GM23338 (cell line): Measurements from ENCODE around the gene PTP4A2. TPM values are rescaled to one million over a fixed set of nuclear protein-coding genes. Genes with fewer than 3 reads are reported as not detected.

Source experiments
- ATAC-seq: fragments of 200-7000 bp; cut with Tn5 transposase; 3 replicates; pipeline ENCODE4 v1.9.1; 2020
- DNase-seq: peaks from one replicate; pipeline ENCODE4 v3.0.0-alpha.2; 2015; ENCODE audit warnings: low spot score
- H2AFZ ChIP-seq: fragments of 200-600 bp; sonication (generic); 2 replicates; pipeline ENCODE4 v1.8.0; 2016; ENCODE audit warnings: antibody characterized with exemption, mild to moderate bottlenecking, moderate library complexity
- H3F3A ChIP-seq: fragments of 200-600 bp; sonication (generic); replicated peaks from 2 replicates; pipeline ENCODE4 v1.8.0; 2017; ENCODE audit warnings: antibody characterized with exemption, mixed run types, low read depth
- H3K27ac ChIP-seq: fragments of 200-600 bp; sonication (generic); 2 replicates; pipeline ENCODE4 v1.6.1; 2016; ENCODE audit warnings: low read depth
- H3K27me3 ChIP-seq: fragments of 200-600 bp; sonication (generic); 2 replicates; pipeline ENCODE4 v1.8.0; 2016; ENCODE audit warnings: mild to moderate bottlenecking, mixed run types, moderate library complexity; ENCODE audit not compliant: insufficient read depth
- H3K36me3 ChIP-seq: fragments of 200-600 bp; sonication (generic); 2 replicates; pipeline ENCODE4 v1.8.0; 2016; ENCODE audit warnings: mild to moderate bottlenecking; ENCODE audit not compliant: insufficient read depth
- H3K4me1 ChIP-seq: fragments of 200-600 bp; sonication (generic); 2 replicates; pipeline ENCODE4 v1.8.0; 2016; ENCODE audit warnings: mild to moderate bottlenecking, moderate library complexity; ENCODE audit not compliant: insufficient read depth
- H3K4me2 ChIP-seq: fragments of 200-600 bp; sonication (generic); 2 replicates; pipeline ENCODE4 v1.7.1; 2017; ENCODE audit warnings: mixed run types
- H3K4me3 ChIP-seq: fragments of 200-600 bp; sonication (generic); 2 replicates; pipeline ENCODE4 v1.6.1; 2016; ENCODE audit warnings: mixed run types
- H3K79me2 ChIP-seq: fragments of 200-600 bp; sonication (generic); replicated peaks from 2 replicates; pipeline ENCODE4 v1.8.0; 2017; ENCODE audit warnings: mild to moderate bottlenecking; ENCODE audit not compliant: insufficient read depth
- H3K9me2 ChIP-seq: fragments of 200-600 bp; sonication (generic); 2 replicates; pipeline ENCODE4 v1.8.0; 2017; ENCODE audit not compliant: insufficient read depth
- H4K20me1 ChIP-seq: fragments of 200-600 bp; sonication (generic); replicated peaks from 2 replicates; pipeline ENCODE4 v1.8.0; 2017; ENCODE audit warnings: mild to moderate bottlenecking; ENCODE audit not compliant: insufficient read depth
- H3K27ac Mint-ChIP-seq: 2 replicates; pipeline ENCODE4 v1.8.0; 2020; ENCODE audit warnings: inconsistent platforms, mild to moderate bottlenecking, moderate library complexity, mixed read lengths
- H3K27me3 Mint-ChIP-seq: 3 replicates; pipeline ENCODE4 v1.8.0; 2022; ENCODE audit warnings: low read depth, mild to moderate bottlenecking, moderate library complexity, mixed read lengths, inconsistent platforms; ENCODE audit not compliant: insufficient read depth, poor library complexity
- H3K36me3 Mint-ChIP-seq: 3 replicates; pipeline ENCODE4 v1.8.0; 2021; ENCODE audit warnings: low read depth, mild to moderate bottlenecking, inconsistent platforms, moderate library complexity, mixed read lengths
- H3K4me1 Mint-ChIP-seq: 3 replicates; pipeline ENCODE4 v1.8.0; 2020; ENCODE audit warnings: mild to moderate bottlenecking, inconsistent platforms, mixed read lengths
- H3K4me3 Mint-ChIP-seq: 3 replicates; pipeline ENCODE4 v1.8.0; 2021; ENCODE audit warnings: moderate library complexity, mild to moderate bottlenecking, inconsistent platforms, mixed read lengths
- H3K9me3 Mint-ChIP-seq: 3 replicates; pipeline ENCODE4 v1.8.0; 2020; ENCODE audit warnings: moderate library complexity, mild to moderate bottlenecking, inconsistent platforms, mixed read lengths
- CREB1 ChIP-seq: fragments of 250-450 bp; sonication (Bioruptor Pico); IDR thresholded peaks from 2 replicates; pipeline ENCODE4 v1.5.0; 2020; ENCODE audit warnings: low read depth, mild to moderate bottlenecking, moderate library complexity
- CTCF ChIP-seq, 2 experiments: fragments of 200-600 bp in 1 of 2; sonication (generic) in 1 of 2; conservative IDR thresholded peaks; 2 replicates each; pipeline versions ENCODE4 v1.5.1 to v1.6.1; 2016 to 2017; ENCODE audit warnings: antibody characterized with exemption in 2 of 2, low read depth in 2 of 2, mild to moderate bottlenecking in 2 of 2, moderate library complexity in 1 of 2
- ETS1 ChIP-seq: IDR thresholded peaks from 2 replicates; pipeline ENCODE4 v1.6.1; 2016; ENCODE audit warnings: antibody characterized with exemption
- EZH2 ChIP-seq: fragments of 200-600 bp; sonication (generic); IDR thresholded peaks from one replicate; pipeline ENCODE4 v1.8.0; 2017; ENCODE audit warnings: antibody characterized with exemption, mild to moderate bottlenecking, low read depth; ENCODE audit not compliant: unreplicated experiment
- EZH2phosphoT487 ChIP-seq: fragments of 200-600 bp; sonication (generic); IDR thresholded peaks from one replicate; pipeline ENCODE4 v1.8.1; 2018; ENCODE audit warnings: antibody characterized with exemption; ENCODE audit not compliant: unreplicated experiment
- JUNB ChIP-seq: IDR thresholded peaks from one replicate; pipeline ENCODE4 v1.6.1; 2016; ENCODE audit warnings: antibody characterized with exemption; ENCODE audit not compliant: unreplicated experiment
- NANOG ChIP-seq: IDR thresholded peaks from 2 replicates; pipeline ENCODE4 v1.6.1; 2016; ENCODE audit warnings: antibody characterized with exemption, borderline replicate concordance
- POLR2AphosphoS5 ChIP-seq: IDR thresholded peaks from 2 replicates; pipeline ENCODE4 v1.6.1; 2016; ENCODE audit warnings: antibody characterized with exemption, low read depth
- REST ChIP-seq: IDR thresholded peaks from one replicate; pipeline ENCODE4 v1.6.1; 2018; ENCODE audit warnings: antibody characterized with exemption; ENCODE audit not compliant: unreplicated experiment
- STAT1 ChIP-seq: IDR thresholded peaks from one replicate; pipeline ENCODE4 v1.6.1; 2016; ENCODE audit warnings: antibody characterized with exemption; ENCODE audit not compliant: unreplicated experiment
- ZNF114 ChIP-seq: fragments of 250-450 bp; sonication (Bioruptor Pico); IDR thresholded peaks from 2 replicates; pipeline ENCODE4 v1.5.0; 2020; ENCODE audit warnings: mild to moderate bottlenecking, moderate library complexity
- ZNF331 ChIP-seq: fragments of 250-450 bp; sonication (Bioruptor Pico); IDR thresholded peaks from 2 replicates; pipeline ENCODE4 v1.5.0; 2020; ENCODE audit warnings: low read depth, mild to moderate bottlenecking, moderate library complexity
- ZNF462 ChIP-seq: fragments of 250-450 bp; sonication (Bioruptor Pico); IDR thresholded peaks from 2 replicates; pipeline ENCODE4 v1.5.0; 2020; ENCODE audit warnings: mild to moderate bottlenecking, moderate library complexity
- polyA plus RNA-seq: library from polyadenylated mRNA; unstranded; fragments of >200 nt; fragmentation: Nextera tagmentation; extraction: Ambion mirVana; gene quantifications from 2 replicates; pipeline ENCODE4 v1.2.1, GENCODE V29; 2016
- total RNA-seq: library from RNA; depleted of rRNA; stranded (reverse); fragments of >200 nt; shearing (Covaris generic); gene quantifications from 2 replicates; pipeline ENCODE4 v1.2.3, GENCODE V29; 2014

Gene PTP4A2
- total and polyA plus RNA-seq, 2 experiments from 2014 or later: 153 to 260 TPM

- H4K20me1 ChIP-seq: peaks cover 23% of the 10 kb centered on the region
- no peaks in the 10 kb centered on the region for H3F3A ChIP-seq
- DNase-seq (no peak), ATAC-seq (no peak)
- peaks cover 72% of the 10 kb centered on the region for H3K79me2 ChIP-seq
- Mint-ChIP-seq H3K27me3 (no peaks in the 10 kb centered on the region), H3K4me3 (no peak overlapping the region), H3K9me3 (no peaks in the 10 kb centered on the region), H3K36me3 (peaks cover 56% of the 10 kb centered on the region), H3K4me1 (no peaks in the 10 kb centered on the region), H3K27ac (no peak overlapping the region)
- H2AFZ ChIP-seq: no peak overlapping the region
- H3K27me3 ChIP-seq: no peaks in the 10 kb centered on the region
- no peaks in the 10 kb centered on the region for H3K4me1 ChIP-seq
- H3K36me3 ChIP-seq: peaks cover 20% of the 10 kb centered on the region; the same call in 1 of the 2 replicates
- H3K9me2 ChIP-seq: no peaks in the 10 kb centered on the region
- no peak overlapping the region for H3K4me3 ChIP-seq
- TF ChIP-seq POLR2AphosphoS5: no peak
- no peak for TF ChIP-seq ZNF114 (CRISPR knock-in tag)
- no peak for TF ChIP-seq ETS1
- no peak for TF ChIP-seq JUNB
- TF ChIP-seq STAT1: no peak
- no peak for TF ChIP-seq NANOG
- no peak for TF ChIP-seq CTCF (conservative IDR thresholded peaks at IDR 0.05; ENCODE audit: low read depth in 2 of 2)
- no peak for TF ChIP-seq REST
- no peak for TF ChIP-seq CREB1
- no peak for TF ChIP-seq ZNF331
- no peak for TF ChIP-seq EZH2
- no peak for TF ChIP-seq EZH2phosphoT487
- TF ChIP-seq ZNF462: no peak
- no peak overlapping the region for H3K27ac ChIP-seq
- H3K4me2 ChIP-seq: no peak overlapping the region
Observed at GRCh38 chr1:31915438-31915837, 22.7 kb downstream of the PTP4A2 start.
